T-helper 2 cell treated with Interferon-gamma antibody and Interleukin-4, amounts not matched to agents 5 μg/mL and 100 μg/mL, for 36 hours (primary cell): ENCODE measurements around the gene TBX5.

ENCODE experiments used
- DNase-seq: peaks from one replicate; pipeline ENCODE4 v3.0.0; 2021; ENCODE audit warnings: low spot score
- H3K27ac Mint-ChIP-seq: one replicate; pipeline ENCODE4 v1.8.0; 2021; ENCODE audit warnings: mild to moderate bottlenecking, mixed read lengths
- H3K27me3 Mint-ChIP-seq: one replicate; pipeline ENCODE4 v1.8.0; 2021; ENCODE audit warnings: low read depth, mixed read lengths
- H3K36me3 Mint-ChIP-seq: one replicate; pipeline ENCODE4 v1.8.0; 2021; ENCODE audit warnings: low read depth, mixed read lengths
- H3K4me1 Mint-ChIP-seq: one replicate; pipeline ENCODE4 v1.8.0; 2021; ENCODE audit warnings: low read depth, mixed read lengths
- H3K4me3 Mint-ChIP-seq: one replicate; pipeline ENCODE4 v1.8.0; 2022; ENCODE audit warnings: mild to moderate bottlenecking, moderate library complexity, mixed read lengths
- H3K9me3 Mint-ChIP-seq: one replicate; pipeline ENCODE4 v1.8.0; 2021; ENCODE audit warnings: mixed read lengths

Gene TBX5

GRCh38 chr12:114318984-114319383 lies 87.0 kb downstream of the TBX5 start:
- DNase-seq: no peak
- Mint-ChIP-seq H3K9me3 (no peaks in the 10 kb centered on the region), H3K4me1 (no peaks in the 10 kb centered on the region), H3K4me3 (no peak overlapping the region), H3K27me3 (no peaks in the 10 kb centered on the region), H3K36me3 (no peaks in the 10 kb centered on the region), H3K27ac (no peak overlapping the region)

GRCh38 chr12:114316076-114316475 lies 89.9 kb downstream of the TBX5 start:
- Mint-ChIP-seq H3K9me3 (no peaks in the 10 kb centered on the region), H3K4me3 (no peak overlapping the region), H3K27ac (no peak overlapping the region), H3K36me3 (no peaks in the 10 kb centered on the region), H3K27me3 (no peaks in the 10 kb centered on the region), H3K4me1 (no peaks in the 10 kb centered on the region)
- no peak for DNase-seq

DNA sequence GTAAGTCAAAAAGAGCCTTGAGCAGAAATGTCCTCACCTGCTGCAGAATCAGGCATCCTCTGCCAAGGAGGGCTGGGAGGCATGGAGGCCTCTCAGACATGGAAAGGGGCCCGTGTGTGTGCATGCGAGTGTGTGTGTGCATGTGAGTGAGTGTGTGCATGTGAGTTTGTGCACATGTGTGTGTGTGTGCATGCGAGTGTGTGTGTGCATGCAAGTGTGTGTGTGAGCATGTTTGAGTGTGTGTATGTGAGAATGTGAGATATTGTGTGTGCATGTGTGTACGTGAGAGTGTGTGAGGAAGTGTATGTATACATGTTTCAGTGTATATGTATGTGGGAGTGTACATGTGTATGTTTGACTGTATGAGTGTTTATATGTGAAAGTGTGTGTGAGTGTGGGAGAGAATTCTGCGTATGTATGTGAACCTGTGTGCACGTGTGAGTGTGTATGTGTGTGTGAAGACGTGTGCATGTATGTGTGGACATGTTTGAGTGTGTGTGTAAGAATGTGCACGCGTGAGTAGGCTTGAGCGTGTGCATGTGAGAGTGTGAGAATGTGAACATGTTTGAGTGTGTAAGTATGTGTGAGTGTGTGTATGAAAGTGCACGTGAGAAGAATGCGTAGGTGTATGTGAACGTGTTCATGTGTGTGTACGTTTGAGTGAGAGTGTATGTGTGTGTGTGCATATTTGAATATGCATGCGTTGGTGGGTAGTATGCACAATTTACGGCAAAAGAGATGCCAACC lies 90.8 kb downstream of the TBX5 start:
- H3K9me3 Mint-ChIP-seq: no peaks in the 10 kb centered on the region
- H3K4me1 Mint-ChIP-seq: no peaks in the 10 kb centered on the region
- H3K27ac Mint-ChIP-seq: no peak overlapping the region
- no peak overlapping the region for H3K4me3 Mint-ChIP-seq
- no peaks in the 10 kb centered on the region for H3K27me3 Mint-ChIP-seq
- no peak for DNase-seq
- no peaks in the 10 kb centered on the region for H3K36me3 Mint-ChIP-seq

GRCh38 chr12:114314403-114314802 lies 91.5 kb downstream of the TBX5 start:
- H3K36me3 Mint-ChIP-seq: no peaks in the 10 kb centered on the region
- no peak overlapping the region for H3K27ac Mint-ChIP-seq

DNA sequence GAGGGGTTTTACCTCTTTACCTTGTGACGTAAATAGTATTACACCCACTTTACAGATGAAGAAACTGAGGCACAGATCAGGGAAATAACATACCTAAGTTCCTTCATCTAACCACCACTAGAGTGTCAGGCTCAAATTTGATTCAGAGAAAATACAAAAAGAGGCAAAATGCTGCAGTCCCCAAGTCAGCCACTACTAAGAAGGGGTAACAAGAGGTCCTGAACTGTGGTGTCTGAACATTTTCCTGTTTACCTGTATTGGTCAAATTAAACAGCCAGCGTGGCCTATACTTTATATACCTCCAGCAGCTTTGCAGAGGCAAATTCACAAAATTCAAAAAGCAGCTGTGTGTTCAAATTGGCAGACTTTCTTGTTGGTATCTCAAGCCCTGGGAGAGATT lies 92.0 kb downstream of the TBX5 start:
- H3K4me1 Mint-ChIP-seq: no peaks in the 10 kb centered on the region
- no peaks in the 10 kb centered on the region for H3K27me3 Mint-ChIP-seq
- H3K27ac Mint-ChIP-seq: no peak overlapping the region
- DNase-seq: no peak
- no peaks in the 10 kb centered on the region for H3K9me3 Mint-ChIP-seq
- no peak overlapping the region for H3K4me3 Mint-ChIP-seq
- H3K36me3 Mint-ChIP-seq: no peaks in the 10 kb centered on the region

More at GRCh38 chr12:114314403-114314802, 91.5 kb downstream of the TBX5 start:
- no peaks in the 10 kb centered on the region for H3K4me1 Mint-ChIP-seq
- no peak overlapping the region for H3K4me3 Mint-ChIP-seq
- DNase-seq: no peak
- no peaks in the 10 kb centered on the region for H3K27me3 Mint-ChIP-seq
- H3K9me3 Mint-ChIP-seq: no peaks in the 10 kb centered on the region

DNA sequence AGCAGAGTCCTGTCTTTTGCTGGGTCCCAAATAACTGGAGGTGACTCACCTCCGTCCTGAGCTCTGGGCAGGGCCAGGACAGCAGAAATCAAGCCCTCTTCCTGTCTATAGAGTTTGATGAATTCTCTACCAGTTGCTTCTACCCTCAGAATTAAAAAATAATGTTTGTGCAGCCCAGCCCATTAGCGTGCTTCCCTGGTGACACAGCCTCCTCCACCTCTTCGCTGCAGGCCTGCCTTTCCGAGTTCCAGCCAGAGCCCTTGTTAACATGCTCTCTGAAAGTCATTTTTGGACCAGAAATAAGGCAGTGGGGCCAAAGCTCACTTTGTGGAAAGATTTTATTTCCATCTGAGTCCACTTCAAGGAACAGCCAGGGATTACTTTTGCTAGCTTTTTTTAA lies 94.0 kb downstream of the TBX5 start:
- Mint-ChIP-seq H3K4me1 (no peaks in the 10 kb centered on the region), H3K27ac (no peak overlapping the region), H3K36me3 (no peaks in the 10 kb centered on the region), H3K27me3 (no peaks in the 10 kb centered on the region), H3K4me3 (no peak overlapping the region), H3K9me3 (no peaks in the 10 kb centered on the region)
- no peak for DNase-seq

GRCh38 chr12:114306646-114307045 lies 99.3 kb downstream of the TBX5 start:
- Mint-ChIP-seq H3K4me3 (no peak overlapping the region), H3K27ac (no peak overlapping the region), H3K36me3 (no peaks in the 10 kb centered on the region), H3K27me3 (no peaks in the 10 kb centered on the region), H3K4me1 (no peaks in the 10 kb centered on the region), H3K9me3 (no peaks in the 10 kb centered on the region)
- no peak for DNase-seq

- H3K27me3 Mint-ChIP-seq: no peaks in the 10 kb centered on the region
- H3K9me3 Mint-ChIP-seq: no peaks in the 10 kb centered on the region
- DNase-seq: no peak
- no peaks in the 10 kb centered on the region for H3K36me3 Mint-ChIP-seq
- H3K27ac Mint-ChIP-seq: no peak overlapping the region
- no peak overlapping the region for H3K4me3 Mint-ChIP-seq
- no peaks in the 10 kb centered on the region for H3K4me1 Mint-ChIP-seq
Measured at GRCh38 chr12:114305446-114305845, 100.5 kb downstream of the TBX5 start.
